IMR-90 (cell line): ENCODE data around the gene GPC6.

Source experiments
- BHLHE40 ChIP-seq: fragments of 150-350 bp; IDR thresholded peaks from 2 replicates; pipeline ENCODE4 v1.6.1; 2016; ENCODE audit warnings: mild to moderate bottlenecking, low read depth, low read length
- CEBPB ChIP-seq: IDR thresholded peaks from 2 replicates; pipeline ENCODE4 v1.6.1; 2012; ENCODE audit warnings: low read depth, low read length, improper control_type of control experiment
- MAZ ChIP-seq: IDR thresholded peaks from 2 replicates; pipeline ENCODE4 v1.6.1; 2012; ENCODE audit warnings: low read depth, mild to moderate bottlenecking, low read length, improper control_type of control experiment, moderate library complexity, borderline replicate concordance
- POLR2A ChIP-seq: IDR thresholded peaks from 2 replicates; pipeline ENCODE4 v1.6.1; 2012; ENCODE audit warnings: mild to moderate bottlenecking, low read depth, low read length
- RCOR1 ChIP-seq: IDR thresholded peaks from 2 replicates; pipeline ENCODE4 v1.6.1; 2012; ENCODE audit warnings: mild to moderate bottlenecking, low read length, improper control_type of control experiment; ENCODE audit not compliant: insufficient replicate concordance
- RFX5 ChIP-seq: IDR thresholded peaks from 2 replicates; pipeline ENCODE4 v1.8.0; 2012; ENCODE audit warnings: low read depth, mild to moderate bottlenecking, low read length, moderate library complexity
- TF ChIP-seq, protein P1 (sequence below): conservative IDR thresholded peaks from 2 replicates; pipeline ENCODE4 v1.5.1; 2012; ENCODE audit warnings: mild to moderate bottlenecking, low read depth, low read length, improper control_type of control experiment
- TF ChIP-seq, protein P2 (sequence below): fragments of 150-350 bp; IDR thresholded peaks from 2 replicates; pipeline ENCODE4 v1.6.1; 2017; ENCODE audit warnings: mild to moderate bottlenecking, antibody characterized with exemption, low read length, low read depth

DNA sequence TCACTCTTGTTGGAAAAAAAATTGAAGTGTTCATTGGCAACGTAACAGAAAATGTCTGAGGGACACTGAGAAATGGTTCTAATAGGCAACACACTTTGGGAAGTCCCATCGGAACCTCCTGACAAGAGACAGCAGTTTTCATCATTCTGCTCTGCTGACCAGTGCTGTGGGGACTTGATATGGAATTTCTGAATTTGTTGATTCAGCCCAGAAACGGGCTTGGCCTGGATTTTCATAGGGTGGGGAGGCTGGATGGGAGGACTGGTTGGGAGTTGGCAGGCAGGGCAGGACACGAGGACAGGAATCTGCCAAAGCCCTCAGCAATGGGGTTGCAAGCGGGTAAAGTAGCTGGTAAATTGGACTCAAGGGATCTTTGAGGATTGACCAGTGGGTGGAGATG, 1156.4 kb downstream of the GPC6 start:
- TF ChIP-seq, protein P1, sequence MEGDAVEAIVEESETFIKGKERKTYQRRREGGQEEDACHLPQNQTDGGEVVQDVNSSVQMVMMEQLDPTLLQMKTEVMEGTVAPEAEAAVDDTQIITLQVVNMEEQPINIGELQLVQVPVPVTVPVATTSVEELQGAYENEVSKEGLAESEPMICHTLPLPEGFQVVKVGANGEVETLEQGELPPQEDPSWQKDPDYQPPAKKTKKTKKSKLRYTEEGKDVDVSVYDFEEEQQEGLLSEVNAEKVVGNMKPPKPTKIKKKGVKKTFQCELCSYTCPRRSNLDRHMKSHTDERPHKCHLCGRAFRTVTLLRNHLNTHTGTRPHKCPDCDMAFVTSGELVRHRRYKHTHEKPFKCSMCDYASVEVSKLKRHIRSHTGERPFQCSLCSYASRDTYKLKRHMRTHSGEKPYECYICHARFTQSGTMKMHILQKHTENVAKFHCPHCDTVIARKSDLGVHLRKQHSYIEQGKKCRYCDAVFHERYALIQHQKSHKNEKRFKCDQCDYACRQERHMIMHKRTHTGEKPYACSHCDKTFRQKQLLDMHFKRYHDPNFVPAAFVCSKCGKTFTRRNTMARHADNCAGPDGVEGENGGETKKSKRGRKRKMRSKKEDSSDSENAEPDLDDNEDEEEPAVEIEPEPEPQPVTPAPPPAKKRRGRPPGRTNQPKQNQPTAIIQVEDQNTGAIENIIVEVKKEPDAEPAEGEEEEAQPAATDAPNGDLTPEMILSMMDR = no peak
- TF ChIP-seq POLR2A (no peak), CEBPB (no peak), RCOR1 (no peak), RFX5 (no peak), MAZ (no peak), BHLHE40 (no peak)
- TF ChIP-seq, protein P2, sequence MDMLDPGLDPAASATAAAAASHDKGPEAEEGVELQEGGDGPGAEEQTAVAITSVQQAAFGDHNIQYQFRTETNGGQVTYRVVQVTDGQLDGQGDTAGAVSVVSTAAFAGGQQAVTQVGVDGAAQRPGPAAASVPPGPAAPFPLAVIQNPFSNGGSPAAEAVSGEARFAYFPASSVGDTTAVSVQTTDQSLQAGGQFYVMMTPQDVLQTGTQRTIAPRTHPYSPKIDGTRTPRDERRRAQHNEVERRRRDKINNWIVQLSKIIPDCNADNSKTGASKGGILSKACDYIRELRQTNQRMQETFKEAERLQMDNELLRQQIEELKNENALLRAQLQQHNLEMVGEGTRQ = no peak
